M059J (cell line): ENCODE results near the gene CACNB4. TPM values are rescaled to one million over a fixed set of nuclear protein-coding genes. Genes with fewer than 3 reads are reported as not detected.
A peak's percentile ranks its signal among the peaks of the same experiment; 100 is the strongest.
"Not testable (repeated sequence)": the region's sequence is repeated elsewhere in the genome, so short reads cannot be mapped to it uniquely, and the experiment has no call there.

Experiments used
- DNase-seq: peaks from one replicate; pipeline ENCODE4 v3.0.0-alpha.2; 2012; ENCODE audit warnings: low read depth
- total RNA-seq: library from RNA; depleted of rRNA; stranded (reverse); fragments of >200 nt; shearing (Covaris generic); gene quantifications from 2 replicates; pipeline ENCODE4 v1.2.3, GENCODE V29; 2014

The CACNB4 gene
- total RNA-seq, 1 experiment from 2014 or later, result not detected

DNA sequence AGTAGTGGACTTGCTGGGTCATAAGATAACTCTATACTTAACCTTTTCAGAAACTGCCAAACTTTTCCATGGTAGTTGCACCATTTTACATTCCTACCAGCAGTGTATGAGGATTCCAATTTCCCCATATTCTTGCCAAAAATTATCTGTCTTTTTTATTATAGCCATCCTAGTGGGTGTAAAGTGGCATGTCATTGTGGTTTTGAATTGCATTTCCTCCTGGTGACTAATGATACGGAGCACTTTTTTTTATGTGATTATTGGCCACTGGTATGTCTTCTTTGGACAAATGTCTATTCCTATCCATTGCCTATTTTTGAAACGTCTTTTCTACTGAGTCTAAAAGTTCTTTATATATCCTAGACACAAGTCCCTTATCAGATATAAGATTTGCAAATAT, 44.3 kb downstream of the CACNB4 start:
- DNase-seq, result peak; percentile 79

DNA sequence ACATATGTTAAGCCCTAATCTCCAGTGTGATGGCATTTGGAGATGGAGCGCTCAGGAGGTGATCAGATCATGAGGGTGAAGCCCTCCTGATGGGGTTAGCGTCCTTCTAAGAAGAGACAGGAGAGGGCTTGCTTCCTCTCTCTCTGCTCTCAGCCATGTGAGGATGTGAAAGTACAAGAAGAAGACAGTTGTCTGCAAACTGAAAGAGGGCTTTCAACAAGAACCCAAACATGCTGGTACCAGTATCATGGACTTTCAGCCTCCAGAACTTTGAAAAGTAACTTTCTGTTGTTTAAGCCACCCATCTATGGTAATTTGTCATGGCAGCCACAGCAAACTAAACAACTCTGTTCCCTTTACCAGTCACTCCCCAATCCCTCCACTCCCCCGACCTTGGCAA, 47.4 kb downstream of the CACNB4 start:
- DNase-seq, result no peak

DNA sequence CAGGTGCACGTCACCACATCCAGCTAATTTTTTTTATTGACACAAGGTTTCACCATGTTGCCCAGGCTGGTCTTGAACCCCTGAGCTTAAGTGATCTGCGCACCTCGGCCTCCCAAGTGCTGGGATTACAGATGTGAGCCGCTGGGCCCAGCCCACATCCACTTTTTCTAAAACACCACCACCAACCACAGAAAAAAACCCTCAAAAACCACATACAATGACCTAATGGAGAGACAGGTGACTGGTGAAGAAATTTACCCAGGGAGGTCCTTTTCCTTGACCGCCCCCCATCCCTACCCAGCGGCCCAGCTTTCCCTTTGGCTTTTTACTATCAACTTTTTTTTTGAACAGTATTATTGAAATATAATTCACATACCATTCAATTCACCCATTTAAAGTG, 47.9 kb downstream of the CACNB4 start:
- no peak for DNase-seq

DNA sequence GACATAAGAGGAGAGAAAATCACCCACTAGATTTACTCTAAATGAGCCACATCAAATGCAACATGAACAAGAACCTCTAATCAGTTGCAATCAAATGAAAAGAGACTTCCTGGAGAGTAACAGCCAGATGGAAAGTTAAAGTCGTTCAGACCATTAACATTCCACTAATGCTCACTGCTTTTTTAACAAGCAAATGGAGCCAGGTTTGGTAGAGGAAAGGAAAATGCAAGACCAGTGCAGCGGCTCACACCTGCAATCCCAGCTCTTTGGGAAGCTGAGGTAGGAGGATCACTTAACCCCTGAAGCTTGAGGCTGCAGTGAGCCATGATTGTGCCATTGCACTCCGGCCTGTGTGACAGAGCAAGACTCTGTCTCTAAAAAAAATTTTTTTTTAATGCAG, 48.5 kb downstream of the CACNB4 start:
- DNase-seq, result no peak

DNA sequence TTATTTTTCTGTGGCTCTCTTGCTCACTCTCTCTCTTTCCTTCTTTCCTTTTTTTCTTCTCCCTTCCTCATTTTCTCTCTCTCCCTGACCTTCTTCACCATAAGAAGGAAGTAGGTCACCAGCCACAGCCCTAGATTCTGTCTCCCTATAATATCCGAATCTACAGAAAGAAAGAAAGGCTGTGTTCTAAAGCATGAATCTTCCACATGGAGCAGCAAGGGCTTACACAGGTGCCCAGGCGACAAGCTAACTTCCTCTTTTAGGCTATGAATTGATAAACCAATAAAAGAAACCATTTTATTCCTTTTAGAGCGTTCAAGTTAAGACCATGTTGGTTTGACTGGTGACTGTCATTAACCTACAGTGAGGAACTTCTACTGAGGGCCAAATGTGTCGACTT, 49.3 kb downstream of the CACNB4 start:
- DNase-seq, result no peak

DNA sequence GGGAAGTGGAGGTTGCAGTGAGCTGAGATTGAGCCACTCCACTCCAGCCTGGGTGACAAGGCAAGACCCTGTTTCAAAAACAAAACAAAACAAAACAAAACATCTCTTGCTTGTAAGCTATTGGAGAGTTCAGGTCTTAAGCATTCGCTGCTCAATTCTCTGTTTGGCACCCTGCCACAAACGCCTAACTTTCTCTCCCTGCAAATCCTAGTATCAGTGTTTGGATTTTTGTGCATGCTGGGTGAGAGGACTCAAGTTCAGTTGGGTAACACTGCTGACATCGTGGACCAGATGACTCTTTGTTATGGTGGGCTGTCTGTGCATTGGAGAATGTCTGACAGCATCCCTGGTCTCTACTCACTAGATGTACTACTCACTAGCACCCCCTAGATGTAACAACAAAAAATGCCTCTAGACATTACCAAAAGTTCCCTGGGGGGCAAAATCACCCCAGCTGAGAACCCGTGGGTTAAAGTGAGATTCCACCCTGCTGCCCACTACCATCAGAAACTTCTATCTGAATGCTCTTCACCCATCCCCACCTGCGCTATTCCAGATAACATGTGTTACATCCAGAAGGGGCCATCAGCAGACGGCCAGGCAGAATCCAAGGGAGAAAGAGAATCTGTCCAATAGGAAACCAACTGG, 50.9 kb downstream of the CACNB4 start:
- DNase-seq, result no peak

DNA sequence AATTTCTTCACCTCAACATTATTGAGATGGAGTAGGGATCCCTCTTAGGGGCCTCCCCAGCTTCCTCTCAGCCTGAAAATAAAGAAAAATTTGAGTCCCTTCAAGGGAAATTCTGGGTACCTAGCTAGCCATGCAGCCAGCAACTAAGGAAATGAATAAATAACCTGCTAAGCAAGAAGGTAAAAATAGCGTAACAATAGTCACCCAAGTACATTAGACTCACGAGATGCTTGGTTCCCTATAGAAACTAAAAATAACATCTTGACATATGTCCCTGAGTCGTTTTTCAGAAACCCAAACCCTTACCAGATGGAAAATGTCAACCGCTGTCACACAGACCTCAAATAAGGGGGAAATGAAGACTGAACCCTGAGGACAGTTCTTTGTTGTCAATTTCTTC, 51.9 kb downstream of the CACNB4 start:
- no peak for DNase-seq

DNA sequence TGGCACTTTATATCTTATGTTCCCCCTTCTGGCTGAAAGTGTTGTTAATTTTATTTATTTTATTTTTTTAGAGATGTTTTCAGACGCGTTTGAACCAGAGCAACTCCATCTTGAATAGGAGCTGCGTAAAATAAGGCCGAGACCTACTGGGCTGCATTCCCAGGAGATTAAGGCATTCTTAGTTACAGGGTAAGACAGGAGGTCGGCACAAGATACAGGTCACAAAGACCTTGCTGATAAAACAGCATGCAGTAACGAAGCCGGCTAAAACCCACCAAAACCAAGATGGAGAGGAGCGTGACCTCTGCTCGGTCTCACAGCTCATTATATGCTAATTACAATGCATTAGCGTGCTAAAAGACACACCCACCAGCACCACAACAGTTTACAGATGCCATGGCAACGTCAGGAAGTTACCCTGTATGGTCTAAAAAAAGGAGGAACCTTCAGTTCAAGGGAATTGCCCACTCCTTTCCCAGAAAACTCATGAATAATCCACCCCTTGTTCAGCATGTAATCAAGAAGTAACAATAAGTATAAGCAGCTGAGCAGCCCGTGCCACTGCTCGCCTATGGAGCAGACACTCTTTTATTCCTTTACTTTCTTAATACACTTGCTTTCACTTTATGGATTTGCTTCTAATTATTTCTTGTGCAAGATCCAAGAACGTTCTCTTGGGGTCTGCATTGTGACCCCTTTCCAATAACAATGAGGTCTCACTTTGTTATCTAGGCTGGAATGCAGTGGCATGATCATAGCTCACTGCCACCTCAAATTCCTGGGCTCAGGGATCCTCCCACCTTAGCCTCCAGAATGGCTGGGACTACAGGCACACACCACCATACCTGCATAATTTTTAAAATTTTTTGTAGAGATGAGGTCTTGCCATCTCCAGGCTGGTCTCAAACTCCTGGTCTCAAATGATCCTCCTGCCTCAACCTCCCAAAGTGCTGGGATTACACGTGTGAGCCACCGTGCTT, 55.9 kb downstream of the CACNB4 start:
- peak; percentile 28 for DNase-seq

DNA sequence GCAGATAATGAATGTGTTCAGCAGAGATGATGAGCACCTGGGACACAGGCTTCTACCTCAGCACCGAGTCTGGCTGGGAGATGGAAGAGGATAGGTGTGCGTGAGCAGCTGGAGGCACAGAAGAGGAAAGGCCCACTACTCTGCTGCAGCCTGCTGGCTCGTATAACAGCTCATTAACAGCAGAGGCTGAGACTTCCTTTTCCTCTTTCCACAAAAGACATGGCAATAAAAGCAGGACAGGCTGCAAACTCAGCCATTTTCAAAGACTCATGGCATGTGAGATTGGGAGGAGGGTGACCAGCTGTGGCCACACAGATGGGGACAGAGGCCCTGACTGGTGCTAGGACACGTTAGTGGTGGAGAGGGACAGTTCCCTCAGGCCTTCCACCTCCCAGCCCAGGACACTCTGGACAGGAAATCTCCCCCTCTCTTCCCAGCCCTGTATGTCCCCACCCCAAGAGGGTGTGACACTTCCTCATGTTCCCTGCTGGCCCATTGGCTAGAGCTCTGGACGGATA, 60.3 kb downstream of the CACNB4 start:
- no peak for DNase-seq

DNA sequence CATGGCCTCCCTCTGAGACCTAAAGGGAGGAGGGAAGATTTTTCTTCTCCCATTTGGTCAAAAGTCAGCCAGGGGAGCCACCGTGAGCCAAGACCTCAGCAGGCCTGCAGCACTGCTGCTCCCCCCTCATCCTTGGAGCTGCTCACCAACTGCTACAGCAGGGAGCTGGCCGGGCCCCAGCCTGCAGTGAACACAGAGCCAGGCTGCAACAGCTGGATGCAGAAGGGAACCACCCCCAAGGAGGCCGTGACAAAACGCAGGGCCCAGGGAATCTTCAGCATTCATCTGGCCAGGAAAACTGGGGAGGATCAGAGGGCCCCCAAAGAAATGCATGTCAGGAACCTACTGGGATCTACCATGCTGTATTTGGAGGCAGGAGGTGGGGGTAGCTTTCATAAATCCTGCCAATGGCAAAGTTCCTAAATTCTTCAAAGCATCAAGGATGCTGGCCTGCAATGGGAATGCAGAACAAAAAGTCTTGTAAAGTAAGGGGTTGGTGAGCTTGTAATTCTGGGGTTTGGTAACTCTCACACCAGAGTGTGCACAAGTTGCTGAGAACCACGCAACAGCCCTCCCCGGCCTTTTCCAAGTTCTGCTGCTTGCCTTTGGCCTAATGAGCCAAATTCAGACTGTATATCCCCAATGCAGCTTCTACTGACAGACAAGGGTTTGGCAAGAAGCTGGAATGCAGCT, 61.0 kb downstream of the CACNB4 start:
- no peak for DNase-seq

DNA sequence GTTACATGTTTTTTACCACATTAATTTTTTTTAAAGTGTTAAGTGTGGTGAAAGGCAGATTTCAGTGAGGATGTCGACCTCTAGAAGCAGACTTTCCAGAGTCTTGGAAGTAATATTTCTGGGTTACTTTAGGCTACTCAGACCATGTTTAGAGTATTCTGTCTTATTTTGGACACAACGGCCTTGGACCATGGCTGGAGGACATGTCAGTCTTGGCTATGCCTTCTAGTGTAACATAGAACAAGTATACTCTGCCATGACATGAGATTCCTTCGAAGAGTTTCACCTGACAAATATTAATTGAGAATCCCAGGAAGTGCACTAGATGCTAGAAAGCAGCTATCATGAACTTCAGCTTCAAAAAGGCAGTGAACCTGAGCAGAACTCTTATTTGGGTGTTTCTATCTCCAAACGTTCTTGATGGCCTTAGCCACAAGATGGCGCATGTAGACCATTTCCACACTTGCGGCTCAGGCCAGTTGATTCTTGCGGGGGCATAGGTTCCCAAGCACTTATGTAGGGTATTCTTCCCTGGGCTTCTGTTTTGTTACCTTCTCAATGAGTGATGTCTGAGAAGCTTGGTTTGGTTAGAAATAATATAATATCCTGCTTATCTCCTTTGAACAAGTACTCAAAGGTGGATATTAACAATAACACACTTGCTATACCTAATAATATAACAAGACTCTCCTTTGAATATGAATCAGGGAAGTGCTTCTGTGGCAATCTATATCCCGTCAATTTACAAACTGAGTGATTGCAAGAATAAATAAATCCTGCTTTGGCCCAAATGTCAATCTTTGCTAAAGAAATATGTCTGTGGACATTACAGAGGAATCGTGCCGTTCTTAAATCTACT, 62.0 kb downstream of the CACNB4 start:
- peak; percentile 62 for DNase-seq

DNA sequence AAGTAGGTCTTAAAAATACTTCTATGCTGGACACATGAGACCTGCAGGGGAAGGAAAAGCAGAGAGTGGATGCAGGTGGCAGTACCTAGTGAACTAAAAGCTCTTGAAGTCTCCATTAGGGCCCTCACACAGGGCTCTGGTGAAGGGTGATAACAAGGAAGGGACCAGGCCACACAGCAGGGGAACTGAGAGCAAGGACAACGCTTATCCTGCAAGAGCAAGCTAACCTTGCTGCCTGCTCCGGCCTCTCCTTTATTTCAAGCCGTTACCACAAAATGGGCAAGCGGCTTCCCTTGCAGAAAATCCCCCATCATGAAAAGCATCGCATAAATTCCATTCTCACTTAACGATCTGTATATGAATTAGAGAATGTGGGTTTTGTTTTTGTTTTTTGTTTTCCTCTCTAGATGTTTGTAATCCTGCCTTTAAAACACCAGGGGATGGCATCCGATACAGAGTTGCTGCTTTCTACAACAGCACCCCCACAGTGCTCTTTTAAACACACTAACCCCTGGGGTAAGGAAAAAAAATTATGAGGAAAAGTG, 64.5 kb downstream of the CACNB4 start:
- no peak for DNase-seq

DNA sequence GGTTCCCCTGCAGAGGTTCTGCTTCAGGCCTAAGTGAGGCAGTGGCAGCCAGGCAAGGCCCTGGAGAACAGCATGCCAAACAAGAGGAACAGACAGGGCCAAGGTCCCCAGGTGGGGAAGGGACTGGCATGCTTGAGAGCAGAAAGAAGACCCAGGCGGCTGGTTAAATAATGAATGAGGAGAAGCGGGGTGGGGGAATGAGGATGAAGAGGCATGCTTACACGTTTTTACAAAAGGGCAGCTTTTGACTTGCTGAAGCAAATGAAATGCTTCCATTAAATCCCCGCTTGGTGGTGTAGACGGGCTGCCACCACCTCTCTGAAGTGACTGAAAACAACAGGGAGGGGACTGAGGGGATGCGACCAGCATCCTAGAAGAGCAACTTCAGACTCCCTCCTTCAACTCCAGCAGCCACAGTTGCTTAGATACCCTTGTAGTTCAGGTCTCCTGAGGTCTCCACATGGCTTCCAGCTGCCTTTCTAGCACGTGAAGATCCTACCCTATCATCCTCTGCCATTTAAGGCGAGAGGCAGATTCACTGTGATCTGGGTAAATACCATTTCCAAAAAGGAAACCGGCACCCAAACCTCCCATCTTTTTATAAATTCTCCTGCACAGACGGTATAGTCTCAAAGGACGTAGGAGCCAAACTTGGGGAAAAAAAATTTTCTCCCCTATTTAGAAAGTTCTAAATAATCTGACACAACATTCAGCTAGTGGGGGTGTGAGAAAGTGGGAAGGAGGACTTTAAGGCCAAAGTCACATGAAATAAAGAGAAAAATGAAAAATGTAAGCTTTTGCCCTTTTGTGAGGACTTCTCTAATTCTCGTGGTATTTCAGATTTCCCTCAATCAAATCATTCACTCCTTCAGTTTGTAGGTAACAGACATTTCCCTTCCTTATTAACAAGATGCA, 65.6 kb downstream of the CACNB4 start:
- no peak for DNase-seq

DNA sequence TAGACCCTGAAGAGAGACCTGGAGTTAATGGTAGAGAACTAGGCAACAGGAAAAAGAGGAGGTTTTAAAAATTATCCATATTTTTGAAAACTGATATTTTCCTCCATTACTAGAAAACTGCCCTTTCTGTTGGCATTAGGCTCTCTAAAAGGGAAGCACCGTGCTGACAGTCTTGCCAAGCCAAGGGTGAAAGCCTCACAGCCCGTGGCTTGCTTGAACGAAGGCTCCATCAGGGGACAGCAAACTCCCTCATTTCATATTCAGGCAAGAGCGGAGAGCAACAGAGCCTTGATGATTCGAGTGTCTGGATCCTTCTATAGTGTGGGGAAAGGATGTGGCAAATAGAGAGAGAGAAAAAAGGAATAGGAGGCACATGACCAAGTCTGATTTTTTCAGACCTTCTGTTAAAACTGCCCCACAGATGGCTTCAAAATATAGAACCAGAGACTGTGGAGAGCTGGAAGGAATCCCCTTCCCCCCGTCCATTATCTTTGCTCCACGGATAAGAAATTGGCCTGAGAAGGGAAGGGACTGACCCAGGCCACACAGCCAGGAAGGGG, 67.0 kb downstream of the CACNB4 start:
- no peak for DNase-seq

DNA sequence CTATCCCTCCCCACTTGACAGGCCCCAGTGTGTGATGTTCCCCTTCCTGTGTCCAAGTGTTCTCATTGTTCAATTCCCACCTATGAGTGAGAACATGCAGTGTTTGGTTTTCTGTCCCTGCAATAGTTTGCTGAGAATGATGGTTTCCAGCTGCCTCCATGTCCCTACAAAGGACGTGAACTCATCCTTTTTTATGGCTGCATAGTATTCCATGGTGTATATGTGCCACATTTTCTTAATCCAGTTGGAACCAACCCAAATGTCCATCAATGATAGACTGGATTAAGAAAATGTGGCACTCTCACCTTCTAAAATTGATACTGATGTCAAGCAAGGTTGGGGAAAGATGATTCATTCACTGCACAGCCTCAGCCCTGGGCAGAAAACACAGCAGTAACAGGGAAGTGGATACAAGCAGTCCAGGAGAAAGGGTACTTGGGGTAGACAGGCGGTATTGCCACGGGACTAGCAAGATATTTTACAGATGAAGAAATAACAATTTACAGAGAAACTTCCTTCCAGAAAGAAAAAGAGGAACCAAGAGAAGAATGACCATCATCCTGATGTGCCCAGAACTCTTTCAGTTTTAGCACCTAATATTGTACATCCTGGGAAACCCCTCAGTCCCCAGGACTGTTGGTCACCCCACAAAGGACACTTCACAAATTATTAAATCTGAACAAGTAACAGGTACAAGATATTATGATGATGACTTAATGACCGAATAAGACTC, 68.1 kb downstream of the CACNB4 start:
- DNase-seq, result not testable (repeated sequence)

DNA sequence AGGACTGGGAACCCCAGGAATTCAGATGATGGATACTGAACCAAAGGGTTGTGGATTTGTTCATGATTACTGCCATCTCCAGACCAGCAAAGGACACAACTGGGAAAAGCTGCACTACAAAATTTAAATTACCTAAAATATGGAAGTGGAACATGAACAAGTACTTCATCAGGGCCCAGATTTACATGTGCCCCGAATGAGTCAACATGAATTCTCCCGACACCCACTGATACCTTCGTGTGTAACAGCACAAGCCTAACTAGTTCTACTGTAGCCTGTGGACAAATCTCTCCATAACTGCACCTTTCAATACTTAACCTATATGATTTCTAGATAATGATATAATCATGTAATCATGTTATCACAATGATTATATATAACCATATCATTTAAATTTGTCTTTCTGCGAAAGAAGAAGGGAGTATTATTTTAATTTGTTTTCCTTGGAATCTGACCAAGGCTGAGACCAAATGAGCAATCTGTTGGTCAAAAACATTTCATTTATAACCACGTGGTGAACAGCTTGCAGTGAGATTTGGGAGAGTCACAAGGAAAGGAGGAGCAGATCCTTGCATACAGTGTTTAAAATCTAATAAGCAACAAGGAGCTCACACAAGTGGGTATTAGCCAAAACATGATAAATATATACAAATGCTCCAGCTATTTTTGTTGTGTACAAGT, 70.5 kb downstream of the CACNB4 start:
- peak; percentile 30 for DNase-seq

DNA sequence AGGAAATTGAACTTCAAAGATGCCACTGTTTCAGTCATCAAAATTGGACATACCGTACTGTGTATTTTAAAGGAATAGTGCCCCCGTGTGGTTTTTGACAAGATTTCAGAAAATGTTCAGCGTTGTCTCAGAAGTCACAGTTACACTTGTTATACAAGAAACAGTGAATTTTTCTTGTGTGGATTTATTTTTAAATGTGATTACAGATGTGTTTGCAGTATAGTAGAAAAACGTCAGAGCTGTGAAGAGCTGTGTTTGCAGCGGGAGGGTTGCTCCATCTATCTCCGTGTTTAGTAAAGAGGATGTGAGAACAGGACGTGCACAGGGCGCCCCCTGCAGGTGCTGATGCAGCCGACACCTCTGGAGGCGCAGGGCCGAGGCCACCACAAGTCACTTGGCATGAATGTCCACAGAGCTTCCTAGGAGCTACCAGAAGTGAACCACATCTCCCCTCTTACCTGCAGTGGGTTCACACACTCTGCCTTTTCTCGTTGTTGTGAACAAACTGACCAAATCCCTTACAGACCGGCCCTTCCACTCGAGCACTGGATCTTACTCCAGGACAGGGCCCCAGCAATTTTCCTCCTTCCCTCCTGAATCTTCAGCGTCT, 73.1 kb downstream of the CACNB4 start:
- DNase-seq, result peak; percentile 66

DNA sequence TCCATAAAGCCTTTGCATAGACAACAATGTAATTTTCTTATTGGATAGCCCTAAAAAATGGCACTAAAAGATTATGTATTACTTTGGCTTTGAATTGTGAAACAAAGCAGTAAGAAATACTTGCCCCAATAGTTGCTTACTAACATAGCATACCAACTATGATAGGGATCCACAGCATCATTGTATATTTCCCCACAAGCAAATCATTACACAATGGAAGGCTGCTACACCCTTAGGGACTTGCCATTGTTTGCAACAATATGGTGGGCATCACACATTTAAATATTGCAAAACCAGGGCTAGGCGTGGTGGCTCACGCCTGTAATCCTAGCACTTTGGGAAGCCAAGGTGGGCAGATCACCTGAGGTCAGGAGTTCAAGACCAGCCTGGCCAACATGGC, 74.4 kb downstream of the CACNB4 start:
- no peak for DNase-seq
